Glutamatergic neuron (in vitro differentiated cells): ENCODE data around the gene TGM1. TPM values are rescaled to one million over a fixed set of nuclear protein-coding genes. Genes with fewer than 3 reads are reported as not detected.
A peak's percentile ranks its signal among the peaks of the same experiment; 100 is the strongest.

Experiments
- DNase-seq: peaks from one replicate; pipeline ENCODE4 v3.0.0; 2022
- H3K27ac Mint-ChIP-seq: one replicate; pipeline ENCODE4 v1.8.0; 2020; ENCODE audit warnings: mild to moderate bottlenecking, mixed read lengths, inconsistent platforms; ENCODE audit not compliant: unreplicated experiment
- H3K27me3 Mint-ChIP-seq: one replicate; pipeline ENCODE4 v1.8.0; 2020; ENCODE audit warnings: mild to moderate bottlenecking, moderate library complexity, mixed read lengths, inconsistent platforms; ENCODE audit not compliant: unreplicated experiment
- H3K36me3 Mint-ChIP-seq: one replicate; pipeline ENCODE4 v1.8.0; 2020; ENCODE audit warnings: mild to moderate bottlenecking, mixed read lengths, inconsistent platforms; ENCODE audit not compliant: unreplicated experiment
- H3K4me1 Mint-ChIP-seq: one replicate; pipeline ENCODE4 v1.8.0; 2020; ENCODE audit warnings: mild to moderate bottlenecking, low read depth, mixed read lengths, inconsistent platforms; ENCODE audit not compliant: unreplicated experiment
- H3K4me3 Mint-ChIP-seq: one replicate; pipeline ENCODE4 v1.8.0; 2020; ENCODE audit warnings: mild to moderate bottlenecking, mixed read lengths, inconsistent platforms; ENCODE audit not compliant: unreplicated experiment
- H3K9me3 Mint-ChIP-seq: one replicate; pipeline ENCODE4 v1.8.0; 2020; ENCODE audit warnings: mild to moderate bottlenecking, moderate library complexity, mixed read lengths, inconsistent platforms; ENCODE audit not compliant: unreplicated experiment
- total RNA-seq: library from RNA; stranded (reverse); fragmentation: NEBNext Ultra II Directional; extraction: Animal tissue kit (Norgen Biotek cat#: 25700); gene quantifications from one replicate; pipeline ENCODE4 v1.2.1, GENCODE V29; 2021; ENCODE audit not compliant: unreplicated experiment
- TF ChIP-seq, protein P1 (sequence below): fragments of 200-600 bp; sonication (generic); IDR thresholded peaks from one replicate; pipeline ENCODE4 v1.5.0; 2021; ENCODE audit not compliant: partially characterized antibody, unreplicated experiment

The TGM1 gene
- total RNA-seq, 1 donor from 2014 or later, result 4.2 TPM

- Mint-ChIP-seq H3K4me3 (peak within 1 kb of the TSS; percentile 73), H3K27me3 (peaks cover 14% of the 10 kb centered on the region), H3K27ac (peak within 1 kb of the TSS; percentile 48), H3K36me3 (no peaks in the 10 kb centered on the region), H3K4me1 (peaks cover 2% of the 10 kb centered on the region), H3K9me3 (peaks cover 4% of the 10 kb centered on the region)
- TF ChIP-seq, protein P1, sequence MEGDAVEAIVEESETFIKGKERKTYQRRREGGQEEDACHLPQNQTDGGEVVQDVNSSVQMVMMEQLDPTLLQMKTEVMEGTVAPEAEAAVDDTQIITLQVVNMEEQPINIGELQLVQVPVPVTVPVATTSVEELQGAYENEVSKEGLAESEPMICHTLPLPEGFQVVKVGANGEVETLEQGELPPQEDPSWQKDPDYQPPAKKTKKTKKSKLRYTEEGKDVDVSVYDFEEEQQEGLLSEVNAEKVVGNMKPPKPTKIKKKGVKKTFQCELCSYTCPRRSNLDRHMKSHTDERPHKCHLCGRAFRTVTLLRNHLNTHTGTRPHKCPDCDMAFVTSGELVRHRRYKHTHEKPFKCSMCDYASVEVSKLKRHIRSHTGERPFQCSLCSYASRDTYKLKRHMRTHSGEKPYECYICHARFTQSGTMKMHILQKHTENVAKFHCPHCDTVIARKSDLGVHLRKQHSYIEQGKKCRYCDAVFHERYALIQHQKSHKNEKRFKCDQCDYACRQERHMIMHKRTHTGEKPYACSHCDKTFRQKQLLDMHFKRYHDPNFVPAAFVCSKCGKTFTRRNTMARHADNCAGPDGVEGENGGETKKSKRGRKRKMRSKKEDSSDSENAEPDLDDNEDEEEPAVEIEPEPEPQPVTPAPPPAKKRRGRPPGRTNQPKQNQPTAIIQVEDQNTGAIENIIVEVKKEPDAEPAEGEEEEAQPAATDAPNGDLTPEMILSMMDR, result no peak
- DNase-seq, result no peak
Observed at GRCh38 chr14:24309538-24310264, 46.7 kb upstream of the TGM1 start, which contains the start of gene LTB4R2. LTB4R2 (plus strand) TSS chr14:24310140; CDS start chr14:24310665, 525 bp downstream.

DNA sequence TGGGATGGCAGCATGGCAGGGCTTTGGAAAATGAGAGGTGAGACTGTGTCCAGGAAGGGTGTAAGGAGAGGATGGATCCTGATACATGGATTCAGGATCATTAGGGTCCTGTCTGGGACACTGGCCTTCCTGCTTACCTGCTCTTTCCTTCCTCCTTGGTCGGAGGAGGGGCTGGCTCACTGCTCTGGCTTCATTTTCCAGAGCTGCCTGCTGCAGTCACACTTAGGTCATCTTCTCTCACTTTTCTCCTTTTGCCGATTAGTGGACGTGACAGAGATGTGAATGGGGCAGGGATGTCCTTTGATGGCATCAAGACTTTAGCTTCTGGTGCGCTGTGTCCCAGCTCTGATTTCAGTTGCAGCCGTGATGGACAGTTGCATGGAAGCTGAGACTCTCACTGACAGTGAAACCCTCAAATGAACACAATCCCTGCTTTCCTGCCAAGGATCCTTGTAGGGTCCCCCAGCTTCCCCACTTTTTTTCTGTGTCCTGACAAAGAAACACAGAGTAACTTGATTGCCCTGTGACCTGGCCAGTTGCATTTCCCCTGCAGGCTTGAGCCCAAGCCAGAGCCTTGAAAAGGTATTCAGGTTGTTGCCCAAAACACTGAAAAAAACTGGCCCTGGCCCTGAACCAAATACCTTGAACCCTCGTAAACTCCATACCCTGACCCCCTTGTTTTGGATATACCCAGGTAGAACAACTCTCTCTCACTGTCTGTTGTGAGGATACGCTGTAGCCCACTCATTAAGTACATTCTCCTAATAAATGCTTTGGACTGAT is 45.6 kb upstream of the TGM1 start:
- TF ChIP-seq, protein P1, result no peak
- no peaks in the 10 kb centered on the region for H3K36me3 Mint-ChIP-seq
- no peak for DNase-seq
- peaks cover 2% of the 10 kb centered on the region for H3K4me1 Mint-ChIP-seq
- H3K9me3 Mint-ChIP-seq, result peaks cover 4% of the 10 kb centered on the region
- H3K27ac Mint-ChIP-seq, result no peak overlapping the region
- peaks cover 12% of the 10 kb centered on the region for H3K27me3 Mint-ChIP-seq
- H3K4me3 Mint-ChIP-seq, result no peak overlapping the region

- Mint-ChIP-seq H3K4me3 (no peak within 1 kb of the TSS), H3K27me3 (peaks cover 12% of the 10 kb centered on the region), H3K4me1 (peaks cover 2% of the 10 kb centered on the region), H3K27ac (no peak within 1 kb of the TSS), H3K9me3 (peaks cover 4% of the 10 kb centered on the region), H3K36me3 (no peaks in the 10 kb centered on the region)
- TF ChIP-seq, protein P1, result peak; percentile 83
- peak; percentile 71 for DNase-seq
Observed at GRCh38 chr14:24307575-24308341, 44.8 kb upstream of the TGM1 start, which contains the start of gene CIDEB. CIDEB (minus strand) TSS chr14:24307977; CDS start chr14:24307858, 119 bp downstream.

- H3K27me3 Mint-ChIP-seq, result peaks cover 12% of the 10 kb centered on the region
- no peaks in the 10 kb centered on the region for H3K36me3 Mint-ChIP-seq
- TF ChIP-seq, protein P1, result no peak
- peaks cover 2% of the 10 kb centered on the region for H3K4me1 Mint-ChIP-seq
- no peak overlapping the region for H3K4me3 Mint-ChIP-seq
- H3K27ac Mint-ChIP-seq, result no peak overlapping the region
- peaks cover 2% of the 10 kb centered on the region for H3K9me3 Mint-ChIP-seq
- no peak for DNase-seq
Observed at GRCh38 chr14:24307156-24307574, 44.2 kb upstream of the TGM1 start.
